HCT116 (cell line): Measurements from ENCODE around the gene SPI1.

Experiments
- CEBPB ChIP-seq: IDR thresholded peaks from 2 replicates; pipeline ENCODE4 v1.6.1; 2012; ENCODE audit warnings: low read depth
- CTCF ChIP-seq, 3 experiments: fragments of 200-600 bp in 1 of 3; sonication (generic) in 1 of 3; IDR thresholded peaks in 2 of 3; conservative IDR thresholded peaks in 1 of 3; 2 replicates each; pipeline ENCODE4 v1.5.1; 2012 to 2017; ENCODE audit warnings: low read depth in 2 of 3, low read length in 2 of 3, antibody characterized with exemption in 1 of 3, borderline replicate concordance in 1 of 3, control low read depth in 1 of 3, mild to moderate bottlenecking in 1 of 3, mixed read lengths in 1 of 3, mixed run types in 1 of 3, moderate library complexity in 1 of 3; ENCODE audit not compliant: insufficient read depth in 1 of 3
- EGR1 ChIP-seq: IDR thresholded peaks from 2 replicates; pipeline ENCODE4 v1.6.1; 2012; ENCODE audit warnings: low read depth
- EZH2 ChIP-seq: fragments of 200-600 bp; sonication (generic); IDR thresholded peaks from 2 replicates; pipeline ENCODE4 v1.6.1; 2017; ENCODE audit warnings: antibody characterized with exemption, mixed run types
- POLR2A ChIP-seq: IDR thresholded peaks from 2 replicates; pipeline ENCODE4 v1.7.0; 2011; ENCODE audit warnings: borderline replicate concordance; ENCODE audit not compliant: insufficient read depth, insufficient read length; ENCODE audit errors: extremely low read depth
- POLR2AphosphoS5 ChIP-seq: IDR thresholded peaks from 2 replicates; pipeline ENCODE4 v1.6.1; 2011; ENCODE audit warnings: mild to moderate bottlenecking, low read depth, low read length, moderate library complexity
- YY1 ChIP-seq: IDR thresholded peaks from 2 replicates; pipeline ENCODE4 v1.6.1; 2011; ENCODE audit warnings: low read length, low read depth, moderate library complexity, mild to moderate bottlenecking; ENCODE audit not compliant: insufficient replicate concordance; ENCODE audit errors: extremely low read depth

- TF ChIP-seq EGR1 (no peak), CTCF (IDR thresholded peaks at IDR 0.05 in 2 of 3, conservative IDR thresholded peaks at IDR 0.05 in 1 of 3; ENCODE audit: borderline replicate concordance in 1 of 3, insufficient read depth in 1 of 3, low read depth in 2 of 3, low read length in 2 of 3) (no peak), CEBPB (no peak), POLR2AphosphoS5 (no peak), EZH2 (no peak), POLR2A (no peak), YY1 (no peak)
Measured at GRCh38 chr11:47347137-47347536, 31.2 kb downstream of the SPI1 start.
